ENCODE data around the gene TMEM219. TPM values are rescaled to one million over a fixed set of nuclear protein-coding genes. Genes with fewer than 3 reads are reported as not detected.

TMEM219 gene
- total RNA-seq, 6 donors from 2014 or later = 95.4 to 187 (median 139) TPM

- peak overlapping the region; percentile 33 to 92 (median 70) for H3K27ac ChIP-seq
- DNase-seq (peak in 1 of 2 donors; percentile 77), ATAC-seq (ENCODE audit: low FRiP score in 2 of 2) (no peak)
- H3K4me1 ChIP-seq = peaks cover 17 to 68% (median 53%) of the 10 kb centered on the region in 4 donors
- H3K27me3 ChIP-seq = no peaks in the 10 kb centered on the region
- WGBS, 2 donors = 80 to 90% methylated on average over 8 to 35 of the region's 35 CpGs
- H3K9me3 ChIP-seq = no peaks in the 10 kb centered on the region
- peaks cover 25 to 78% (median 65%) of the 10 kb centered on the region in 4 donors for H3K36me3 ChIP-seq
- TF ChIP-seq EP300 (IDR thresholded peaks at IDR 0.05) = no peak
- TF ChIP-seq POLR2AphosphoS5 (IDR thresholded peaks at IDR 0.05) = no peak
- TF ChIP-seq CTCF (IDR thresholded peaks at IDR 0.05) = no peak
- TF ChIP-seq POLR2A (IDR thresholded peaks at IDR 0.05) = no peak
- no peak overlapping the region for H3K4me3 ChIP-seq
Measured at GRCh38 chr16:29990883-29991570, 29.1 kb downstream of the TMEM219 start.

- H3K27me3 ChIP-seq = no peaks in the 10 kb centered on the region
- ATAC-seq (ENCODE audit: low FRiP score in 2 of 2) (no peak), DNase-seq (no peak)
- peaks cover 18 to 65% (median 51%) of the 10 kb centered on the region in 4 donors for H3K4me1 ChIP-seq
- no peaks in the 10 kb centered on the region for H3K9me3 ChIP-seq
- no peak overlapping the region for H3K4me3 ChIP-seq
- H3K36me3 ChIP-seq = peaks cover 20 to 73% (median 60%) of the 10 kb centered on the region in 4 donors
- no peak for TF ChIP-seq EP300 (IDR thresholded peaks at IDR 0.05)
- no peak for TF ChIP-seq POLR2AphosphoS5 (IDR thresholded peaks at IDR 0.05)
- no peak for TF ChIP-seq POLR2A (IDR thresholded peaks at IDR 0.05)
- TF ChIP-seq CTCF (IDR thresholded peaks at IDR 0.05) = no peak
- WGBS, 2 donors = 84 to 87% methylated on average over 4 to 5 of the region's 5 CpGs
- peak overlapping the region; percentile 33 to 92 (median 70) for H3K27ac ChIP-seq
Measured at GRCh38 chr16:29991571-29991904, 29.7 kb downstream of the TMEM219 start.

GRCh38 chr16:29992344-29992967 is 30.6 kb downstream of the TMEM219 start:
- no peak overlapping the region for H3K4me3 ChIP-seq
- no peak for ATAC-seq (ENCODE audit: low FRiP score in 2 of 2)
- H3K4me1 ChIP-seq = peaks cover 26 to 64% (median 51%) of the 10 kb centered on the region in 4 donors
- H3K36me3 ChIP-seq = peaks cover 13 to 64% (median 51%) of the 10 kb centered on the region in 4 donors
- peak overlapping the region in 3 of 4 donors; percentile 65 to 92 (median 76) for H3K27ac ChIP-seq
- peak in 1 of 2 donors; percentile 81 for DNase-seq
- no peaks in the 10 kb centered on the region for H3K27me3 ChIP-seq
- WGBS, 2 donors = 62 to 63% methylated on average over 7 of the region's 7 CpGs
- no peak for TF ChIP-seq EP300 (IDR thresholded peaks at IDR 0.05)
- TF ChIP-seq CTCF (IDR thresholded peaks at IDR 0.05) = no peak
- TF ChIP-seq POLR2AphosphoS5 (IDR thresholded peaks at IDR 0.05) = no peak
- TF ChIP-seq POLR2A (IDR thresholded peaks at IDR 0.05) = no peak
- no peaks in the 10 kb centered on the region for H3K9me3 ChIP-seq

- WGBS, 2 donors = 84 to 93% methylated on average over 13 to 25 of the region's 25 CpGs
- H3K9me3 ChIP-seq = no peaks in the 10 kb centered on the region
- peaks cover 10 to 60% (median 44%) of the 10 kb centered on the region in 4 donors for H3K36me3 ChIP-seq
- H3K4me1 ChIP-seq = peaks cover 26 to 57% (median 47%) of the 10 kb centered on the region in 4 donors
- no peak for TF ChIP-seq POLR2A (IDR thresholded peaks at IDR 0.05)
- TF ChIP-seq POLR2AphosphoS5 (IDR thresholded peaks at IDR 0.05) = no peak
- no peak for TF ChIP-seq CTCF (IDR thresholded peaks at IDR 0.05)
- TF ChIP-seq EP300 (IDR thresholded peaks at IDR 0.05) = no peak
- DNase-seq (no peak), ATAC-seq (ENCODE audit: low FRiP score in 2 of 2) (no peak)
- H3K27me3 ChIP-seq = no peaks in the 10 kb centered on the region
- H3K27ac ChIP-seq = peak overlapping the region in 3 of 4 donors; percentile 20 to 92 (median 90)
- no peak overlapping the region for H3K4me3 ChIP-seq
Measured at GRCh38 chr16:29993191-29993902, 31.5 kb downstream of the TMEM219 start.
